ENCODE results near the gene SUN5. TPM values are rescaled to one million over a fixed set of nuclear protein-coding genes. Genes with fewer than 3 reads are reported as not detected.

Gene SUN5
- total and polyA plus RNA-seq, 2 of the 8 experiments (the other 6 are each of a cell fraction or from before 2014, with no cell fraction given): not detected

DNA sequence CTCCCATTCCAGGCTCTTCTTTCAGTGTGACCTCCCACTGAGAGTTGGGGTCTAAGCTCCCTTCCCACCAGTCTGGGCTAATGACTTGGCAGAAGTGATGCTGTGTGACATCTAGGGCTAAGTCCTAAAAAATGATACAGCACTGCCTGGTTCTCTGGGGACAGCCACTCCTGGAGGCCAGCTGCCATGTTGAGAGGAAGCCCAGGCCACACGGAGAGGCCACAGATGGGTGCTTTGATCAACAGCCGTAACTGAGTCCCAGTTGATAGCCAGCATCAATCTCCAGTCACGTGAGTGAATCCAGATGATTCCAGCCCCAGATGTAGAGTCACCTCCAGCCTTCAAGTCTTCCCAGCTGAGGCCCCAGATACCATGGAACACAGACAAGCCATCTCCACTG is 13.8 kb downstream of the SUN5 start:
- no peak for FAIRE-seq
- TF ChIP-seq RNF2 (IDR thresholded peaks at IDR 0.05; ENCODE audit: borderline replicate concordance, low read depth, low read length, missing control alignments, poor library complexity, severe bottlenecking) (no peak), CHD2 (IDR thresholded peaks at IDR 0.05; ENCODE audit: low read length) (no peak)

More for the DNA sequence above, 13.8 kb downstream of the SUN5 start:
- Histone ChIP-seq H4K8ac (ENCODE audit: extremely low read depth, insufficient read depth, low read length) (no peak overlapping the region), H3K27me3 (replicated peaks in 1 of 4; ENCODE audit: control insufficient read depth in 3 of 4, extremely low read depth in 1 of 4, insufficient read depth in 3 of 4, low read length in 3 of 4) (no peaks in the 10 kb centered on the region), H3K9me3 (ENCODE audit: insufficient read depth in 2 of 2, low read depth in 1 of 2, low read length in 1 of 2) (no peaks in the 10 kb centered on the region), H3K27ac (ENCODE audit: low read depth, low read length) (no peak overlapping the region), H2AFZ (ENCODE audit: low read length) (no peak overlapping the region), H2BK120ac (replicated peaks; ENCODE audit: low read depth, low read length) (no peak overlapping the region), H3K23me2 (ENCODE audit: low read depth, low read length) (no peaks in the 10 kb centered on the region), H2BK15ac (ENCODE audit: low read length) (no peak overlapping the region), H3K4me3 (ENCODE audit: extremely low read depth in 1 of 4, insufficient read depth in 2 of 4, low read depth in 3 of 4, low read length in 4 of 4) (no peak overlapping the region), H2BK5ac (ENCODE audit: low read depth, low read length) (no peak overlapping the region), H3K4me2 (ENCODE audit: insufficient read depth in 1 of 2, low read depth in 2 of 2, low read length in 2 of 2) (no peak overlapping the region), H3K23ac (ENCODE audit: insufficient read length) (no peak overlapping the region), H2BK12ac (ENCODE audit: low read depth, low read length) (no peak overlapping the region), H2BK20ac (ENCODE audit: low read length) (no peak overlapping the region), H3K18ac (ENCODE audit: extremely low read depth, low read length) (no peak overlapping the region), H3K36me3 (ENCODE audit: control insufficient read depth in 2 of 4, insufficient read depth in 4 of 4, low read length in 3 of 4) (no peaks in the 10 kb centered on the region), H3K14ac (ENCODE audit: insufficient read length) (no peak overlapping the region), H2AK5ac (ENCODE audit: low read depth, low read length) (no peak overlapping the region), H4K20me1 (replicated peaks in 1 of 2; ENCODE audit: control insufficient read depth in 1 of 2, insufficient read depth in 2 of 2, low read length in 2 of 2) (no peaks in the 10 kb centered on the region), H3K79me2 (ENCODE audit: control insufficient read depth in 1 of 2, insufficient read depth in 2 of 2, low read length in 2 of 2) (no peaks in the 10 kb centered on the region), H3K56ac (replicated peaks; ENCODE audit: insufficient read length, low read depth, low read length) (no peak overlapping the region), H3K4me1 (replicated peaks in 1 of 4; ENCODE audit: control insufficient read depth in 3 of 4, insufficient read depth in 4 of 4, low read length in 3 of 4) (no peaks in the 10 kb centered on the region; a peak in 1 of 7 replicates), H3K79me1 (ENCODE audit: low read depth, low read length) (no peaks in the 10 kb centered on the region), H4K91ac (replicated peaks; ENCODE audit: insufficient read length, low read length) (no peak overlapping the region), H3K4ac (replicated peaks; ENCODE audit: insufficient read length, low read depth, low read length) (no peak overlapping the region), H4K5ac (ENCODE audit: insufficient read length, low read depth, low read length) (no peak overlapping the region), H3K9ac (replicated peaks in 1 of 4; ENCODE audit: extremely low read depth in 1 of 4, low read depth in 3 of 4, low read length in 3 of 4) (no peak overlapping the region)
- DNase-seq (ENCODE audit: low read depth in 1 of 2, low spot score in 2 of 2): no peak
- 95% methylated on average over 3 of the region's 3 CpGs; no CpG with 5 or more reads in 1 of the 2 experiments for WGBS, 2 experiments (ENCODE audit: extremely low coverage in 1 of 2, insufficient coverage in 1 of 2, insufficient read length in 1 of 2, insufficient replicate concordance in 2 of 2, low coverage in 1 of 2, low lambda C conversion rate in 2 of 2, missing lambda C conversion rate in 1 of 2)
- ChIA-PET CTCF (ENCODE audit: partially characterized antibody) (interaction anchor here (1.1 to 2.2 kb wide), 6 partner anchors 9 to 106 kb away, joined by 3 to 10 read pairs (median 5); partner anchors contain the start of gene SUN5), POLR2A (ENCODE audit: partially characterized antibody) (no interaction called here)
